Cardiac fibroblast (primary cell): ENCODE measurements around the gene DHX35.

Source experiments
- DNase-seq, 2 donors: peaks; one replicate each; pipeline versions ENCODE4 v3.0.0 to v3.0.0-alpha.2; 2010; ENCODE audit warnings: low read depth in 2 of 2
- H3K4me3 ChIP-seq, 2 donors: replicated peaks in 1 of 2; 1 replicate in 1 of 2; 2 replicates in 1 of 2; pipeline ENCODE4 v1.5.1; 2011; ENCODE audit warnings: low read depth in 2 of 2, low read length in 2 of 2, mild to moderate bottlenecking in 2 of 2, moderate library complexity in 1 of 2
- TF ChIP-seq, protein P1 (sequence below): IDR thresholded peaks from one replicate; pipeline ENCODE4 v1.5.1; 2011; ENCODE audit warnings: low read depth, mild to moderate bottlenecking, low read length, inconsistent platforms

The DHX35 gene

DNA sequence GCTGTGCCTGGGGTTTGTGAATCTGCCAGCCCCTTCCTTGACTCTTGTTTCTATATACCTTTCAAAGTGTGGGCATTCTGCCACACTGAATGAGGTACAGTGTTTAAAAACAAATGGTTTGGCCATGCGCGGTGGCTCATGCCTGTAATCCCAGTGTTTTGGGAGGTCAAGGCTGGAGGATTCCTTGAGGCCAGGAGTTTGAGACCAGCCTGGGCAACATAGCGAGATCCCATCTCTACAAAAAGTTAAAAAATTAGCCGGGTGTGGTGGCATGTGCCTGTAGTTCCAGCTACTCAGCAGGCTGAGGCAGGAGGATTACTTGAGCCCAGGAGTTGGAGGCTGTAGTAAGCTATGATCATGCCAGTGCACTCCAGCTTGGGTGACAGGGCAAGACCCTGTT, 30.2 kb upstream of the DHX35 start:
- DNase-seq: no peak
- no peak overlapping the region for H3K4me3 ChIP-seq
- TF ChIP-seq, protein P1, sequence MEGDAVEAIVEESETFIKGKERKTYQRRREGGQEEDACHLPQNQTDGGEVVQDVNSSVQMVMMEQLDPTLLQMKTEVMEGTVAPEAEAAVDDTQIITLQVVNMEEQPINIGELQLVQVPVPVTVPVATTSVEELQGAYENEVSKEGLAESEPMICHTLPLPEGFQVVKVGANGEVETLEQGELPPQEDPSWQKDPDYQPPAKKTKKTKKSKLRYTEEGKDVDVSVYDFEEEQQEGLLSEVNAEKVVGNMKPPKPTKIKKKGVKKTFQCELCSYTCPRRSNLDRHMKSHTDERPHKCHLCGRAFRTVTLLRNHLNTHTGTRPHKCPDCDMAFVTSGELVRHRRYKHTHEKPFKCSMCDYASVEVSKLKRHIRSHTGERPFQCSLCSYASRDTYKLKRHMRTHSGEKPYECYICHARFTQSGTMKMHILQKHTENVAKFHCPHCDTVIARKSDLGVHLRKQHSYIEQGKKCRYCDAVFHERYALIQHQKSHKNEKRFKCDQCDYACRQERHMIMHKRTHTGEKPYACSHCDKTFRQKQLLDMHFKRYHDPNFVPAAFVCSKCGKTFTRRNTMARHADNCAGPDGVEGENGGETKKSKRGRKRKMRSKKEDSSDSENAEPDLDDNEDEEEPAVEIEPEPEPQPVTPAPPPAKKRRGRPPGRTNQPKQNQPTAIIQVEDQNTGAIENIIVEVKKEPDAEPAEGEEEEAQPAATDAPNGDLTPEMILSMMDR: no peak

DNA sequence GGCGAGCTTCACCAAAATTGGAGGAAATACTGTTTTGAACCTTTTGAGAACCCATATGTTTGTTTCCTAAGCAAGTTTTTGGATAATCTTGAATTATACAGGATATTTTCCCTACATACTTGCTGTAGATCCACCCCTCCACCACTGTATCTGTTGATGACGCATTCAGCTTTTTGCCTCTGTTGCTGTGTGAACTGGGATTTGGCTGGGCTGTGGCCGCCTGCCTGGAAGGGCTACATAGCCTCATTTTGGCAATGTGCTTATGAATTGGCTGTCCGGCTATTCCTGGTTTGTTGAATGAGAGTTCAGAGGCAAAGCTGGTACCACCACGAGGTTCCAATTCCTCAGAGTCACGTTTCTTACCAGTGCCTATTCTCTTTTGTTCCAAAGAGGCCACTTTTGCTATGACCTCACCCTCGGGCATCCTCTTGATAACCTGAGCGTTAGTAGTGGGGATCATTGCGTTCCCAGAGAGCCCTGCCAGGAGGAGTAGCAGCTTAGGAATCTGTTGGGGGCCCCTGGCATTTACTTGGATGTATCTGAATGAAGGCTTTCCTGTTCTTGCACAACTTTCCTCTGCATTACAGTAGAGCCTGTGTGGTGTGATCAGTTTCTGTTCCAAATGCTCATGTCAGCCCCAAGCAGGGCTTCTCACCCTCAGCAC, 29.6 kb upstream of the DHX35 start:
- H3K4me3 ChIP-seq: peak overlapping the region; percentile 0 to 3
- peak; percentile 84 to 95 for DNase-seq
- TF ChIP-seq, protein P1: no peak

DNA sequence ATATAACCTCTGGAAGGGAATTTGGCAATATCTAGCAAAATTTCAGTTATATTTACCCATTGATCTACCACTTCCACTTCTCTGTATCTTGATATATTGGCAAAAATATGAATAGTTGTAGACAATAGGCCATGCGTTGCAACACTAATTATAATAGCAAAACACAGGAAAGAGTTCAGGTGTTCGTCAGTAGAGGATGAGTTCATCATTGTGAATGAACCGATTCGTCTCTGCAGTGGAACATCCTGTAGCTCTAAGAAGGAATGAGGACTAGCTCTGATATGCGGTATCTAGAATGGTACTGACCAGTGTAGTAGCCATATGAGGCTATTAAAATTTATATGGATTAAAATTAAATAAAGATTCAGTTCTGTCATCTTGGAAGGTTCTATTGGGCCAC, 27.6 kb upstream of the DHX35 start:
- peak in 1 of 2 donors; percentile 52 for DNase-seq
- H3K4me3 ChIP-seq: no peak overlapping the region
- TF ChIP-seq, protein P1: no peak

DNA sequence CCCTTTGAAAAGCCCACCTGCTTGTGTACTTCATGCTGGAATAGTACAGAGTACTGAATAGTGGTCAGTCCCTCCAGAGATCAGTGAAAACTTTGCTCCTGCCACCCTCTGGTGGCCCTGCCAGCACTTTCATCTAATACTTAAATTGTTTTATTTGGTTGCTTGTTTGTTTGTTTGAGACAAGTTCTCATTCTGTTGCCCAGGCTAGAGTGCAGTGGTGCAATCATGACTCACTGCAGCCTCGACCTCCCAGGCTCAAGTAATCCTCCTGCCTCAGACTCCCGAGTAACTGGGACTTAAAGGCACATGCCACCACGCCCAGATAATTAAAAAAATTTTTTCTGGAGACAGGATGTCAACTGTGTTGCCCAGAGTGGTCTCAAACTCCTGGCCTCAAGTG, 26.9 kb upstream of the DHX35 start:
- no peak overlapping the region for H3K4me3 ChIP-seq
- DNase-seq: peak; percentile 56 to 58
- TF ChIP-seq, protein P1: peak; percentile 30

DNA sequence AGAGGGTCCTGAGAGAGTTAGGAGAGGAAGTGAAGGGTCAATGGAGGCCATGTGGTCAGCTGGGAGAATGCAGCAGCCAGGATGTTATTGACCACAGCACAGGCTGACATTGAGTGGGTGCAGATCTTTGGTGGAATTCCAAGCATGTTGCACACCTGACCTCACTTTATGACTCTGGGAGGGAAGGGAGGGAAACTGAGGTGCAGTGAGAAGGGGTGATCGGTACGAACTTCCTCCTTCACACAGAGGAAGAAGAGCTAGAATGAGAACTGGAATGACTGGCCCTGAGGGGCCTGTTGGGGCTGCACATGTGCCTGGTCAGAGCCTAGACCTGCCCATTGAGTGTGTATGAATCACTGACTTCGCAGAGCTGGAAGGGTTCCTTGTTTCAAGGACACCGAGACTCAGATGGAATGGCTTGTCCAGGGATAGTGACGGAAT, 26.2 kb upstream of the DHX35 start:
- TF ChIP-seq, protein P1: no peak
- H3K4me3 ChIP-seq: no peak overlapping the region
- peak; percentile 22 to 23 for DNase-seq

DNA sequence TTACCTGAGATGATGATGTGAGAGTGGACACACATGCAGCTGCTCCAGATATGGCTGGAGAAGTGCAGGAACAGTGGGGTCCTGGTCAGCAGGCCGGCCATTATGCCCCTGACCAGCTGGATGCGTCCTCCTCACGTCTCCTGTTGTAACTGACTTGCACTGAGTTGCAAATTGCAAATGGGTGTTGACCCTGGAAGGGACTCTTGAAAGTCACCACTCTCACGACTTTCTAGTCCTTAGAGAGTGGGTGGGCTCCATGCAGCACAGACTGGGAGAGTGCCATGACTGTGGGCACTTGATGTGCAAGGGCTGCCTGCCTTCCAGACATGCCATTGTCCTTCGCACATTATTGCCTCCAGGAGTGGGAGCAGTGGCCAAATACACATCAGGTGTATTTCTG, 25.1 kb upstream of the DHX35 start:
- DNase-seq: no peak
- TF ChIP-seq, protein P1: no peak
- no peak overlapping the region for H3K4me3 ChIP-seq

DNA sequence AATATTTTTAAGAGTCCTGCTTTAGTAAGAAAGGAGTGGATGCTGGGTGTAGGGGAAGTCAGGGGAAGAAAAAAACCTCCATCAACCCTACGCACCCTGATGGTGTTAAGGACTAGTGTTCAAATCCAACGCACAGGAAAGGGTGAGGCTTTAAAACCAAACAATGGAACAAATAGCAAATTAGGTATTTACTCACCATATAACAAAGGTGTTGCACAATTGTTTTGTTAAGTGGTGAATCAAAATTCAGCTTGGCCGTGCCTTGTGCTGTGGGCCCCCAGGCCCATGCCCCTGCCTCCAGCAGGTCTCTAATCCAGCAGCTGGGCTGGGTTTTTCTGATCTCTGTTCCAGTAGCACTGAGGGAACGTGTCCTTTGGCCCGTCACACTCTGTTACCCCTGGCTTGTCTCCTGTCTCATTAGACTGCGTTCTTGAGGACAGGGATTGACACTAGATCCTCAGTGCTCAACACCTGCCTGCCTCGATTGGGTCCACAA, 24.1 kb upstream of the DHX35 start:
- no peak overlapping the region for H3K4me3 ChIP-seq
- DNase-seq: peak in 1 of 2 donors; percentile 28
- TF ChIP-seq, protein P1: no peak
